CD14-positive monocyte (primary cell): ENCODE measurements around the gene PDE8A. TPM values are rescaled to one million over a fixed set of nuclear protein-coding genes. Genes with fewer than 3 reads are reported as not detected.

Experiments
- DNase-seq, 3 donors: peaks; one replicate each; pipeline ENCODE4 v3.0.0-alpha.2; 2011 to 2022
- H2AFZ ChIP-seq: 2 replicates; pipeline ENCODE4 v1.6.0; 2012; ENCODE audit warnings: mild to moderate bottlenecking, low read depth, low read length, inconsistent platforms; ENCODE audit not compliant: insufficient read depth, poor library complexity, severe bottlenecking
- H3K27ac ChIP-seq, 2 donors: 1 replicate in 1 of 2; 2 replicates in 1 of 2; pipeline ENCODE4 v1.5.1; 2012 to 2013; ENCODE audit warnings: low read length in 2 of 2, control low read depth in 1 of 2, inconsistent platforms in 1 of 2, low read depth in 1 of 2, mild to moderate bottlenecking in 1 of 2
- H3K27me3 ChIP-seq, 2 donors: one replicate each; pipeline versions ENCODE4 v1.6.0 to v1.6.1; 2011 to 2013; ENCODE audit warnings: low read length in 2 of 2; ENCODE audit not compliant: control insufficient read depth in 2 of 2, insufficient read depth in 2 of 2
- H3K36me3 ChIP-seq, 2 donors: replicated peaks in 1 of 2; 1 replicate in 1 of 2; 2 replicates in 1 of 2; pipeline versions ENCODE4 v1.5.1 to v1.6.1; 2012 to 2013; ENCODE audit warnings: low read length in 2 of 2, control low read depth in 1 of 2, inconsistent platforms in 1 of 2, mild to moderate bottlenecking in 1 of 2; ENCODE audit not compliant: insufficient read depth in 2 of 2, control insufficient read depth in 1 of 2
- H3K4me1 ChIP-seq, 2 donors: 1 replicate in 1 of 2; 2 replicates in 1 of 2; pipeline versions ENCODE4 v1.5.1 to v1.6.1; 2012 to 2013; ENCODE audit warnings: low read length in 2 of 2, control low read depth in 1 of 2, inconsistent platforms in 1 of 2, mild to moderate bottlenecking in 1 of 2, moderate library complexity in 1 of 2; ENCODE audit not compliant: insufficient read depth in 2 of 2, control insufficient read depth in 1 of 2
- H3K4me2 ChIP-seq: replicated peaks from 2 replicates; pipeline ENCODE3; 2012; ENCODE audit warnings: low read length, moderate library complexity, mild to moderate bottlenecking; ENCODE audit not compliant: poor library complexity, severe bottlenecking; ENCODE audit errors: extremely low read depth
- H3K4me3 ChIP-seq, 3 experiments: fragments of 200-600 bp in 1 of 3; sonication (generic) in 1 of 3; replicated peaks in 1 of 3; 1 replicate in 2 of 3; 2 replicates in 1 of 3; pipeline ENCODE4 v1.5.1; 2011 to 2013; ENCODE audit warnings: low read length in 3 of 3, mild to moderate bottlenecking in 3 of 3, control low read depth in 2 of 3, low read depth in 2 of 3, inconsistent platforms in 1 of 3, moderate library complexity in 1 of 3
- H3K79me2 ChIP-seq: 2 replicates; pipeline ENCODE4 v1.6.0; 2012; ENCODE audit warnings: mild to moderate bottlenecking, control low read depth, inconsistent platforms, low read length, moderate library complexity; ENCODE audit not compliant: insufficient read depth
- H3K9ac ChIP-seq: 2 replicates; pipeline ENCODE4 v1.6.0; 2017; ENCODE audit warnings: low read length, mild to moderate bottlenecking; ENCODE audit not compliant: insufficient read depth, poor library complexity, severe bottlenecking
- H3K9me3 ChIP-seq, 2 donors: replicated peaks in 1 of 2; 1 replicate in 1 of 2; 2 replicates in 1 of 2; pipeline versions ENCODE4 v1.5.1 to v1.6.1; 2012 to 2013; ENCODE audit warnings: low read length in 2 of 2, control low read depth in 1 of 2; ENCODE audit not compliant: control insufficient read depth in 1 of 2, insufficient read depth in 1 of 2
- H4K20me1 ChIP-seq: 2 replicates; pipeline ENCODE4 v1.6.0; 2012; ENCODE audit warnings: mild to moderate bottlenecking, low read length, control low read depth, moderate library complexity; ENCODE audit not compliant: insufficient read depth
- H3K27ac Mint-ChIP-seq, 7 donors: one replicate each; pipeline ENCODE4 v1.8.0; 2020; ENCODE audit warnings: mild to moderate bottlenecking in 7 of 7, mixed read lengths in 7 of 7, moderate library complexity in 6 of 7, inconsistent platforms in 2 of 7
- H3K27me3 Mint-ChIP-seq, 3 donors: one replicate each; pipeline ENCODE4 v1.8.0; 2021 to 2022; ENCODE audit warnings: low read depth in 3 of 3, mild to moderate bottlenecking in 3 of 3, mixed read lengths in 3 of 3, moderate library complexity in 3 of 3, inconsistent platforms in 1 of 3
- H3K36me3 Mint-ChIP-seq, 2 donors: one replicate each; pipeline ENCODE4 v1.8.0; 2020; ENCODE audit warnings: mixed read lengths in 2 of 2, inconsistent platforms in 1 of 2, mild to moderate bottlenecking in 1 of 2
- H3K4me1 Mint-ChIP-seq: one replicate; pipeline ENCODE4 v1.8.0; 2020; ENCODE audit warnings: mild to moderate bottlenecking, mixed read lengths
- H3K4me3 Mint-ChIP-seq, 2 donors: one replicate each; pipeline ENCODE4 v1.8.0; 2020; ENCODE audit warnings: mild to moderate bottlenecking in 2 of 2, mixed read lengths in 2 of 2, moderate library complexity in 1 of 2
- H3K9me3 Mint-ChIP-seq, 7 donors: one replicate each; pipeline ENCODE4 v1.8.0; 2020 to 2022; ENCODE audit warnings: mixed read lengths in 7 of 7, mild to moderate bottlenecking in 6 of 7, moderate library complexity in 6 of 7, inconsistent platforms in 2 of 7
- CTCF ChIP-seq: fragments of 200-600 bp; IDR thresholded peaks from one replicate; pipeline ENCODE4 v1.8.0; 2022; ENCODE audit warnings: antibody characterized with exemption, mild to moderate bottlenecking
- WGBS: methylation state at CpG from one replicate; pipeline ENCODE4 v1.1.5; 2013; ENCODE audit warnings: missing lambda C conversion rate; ENCODE audit not compliant: insufficient coverage; 5-methylcytosine and 5-hydroxymethylcytosine counted together
- intact Hi-C, 2 donors: fragments of 100-400 bp; cut with micrococcal nuclease; formaldehyde crosslinking; loops; one replicate each; pipeline versions ENCODE4 v1.15.0 to v1.15.1; 2023
- polyA plus RNA-seq, 3 donors: library from polyadenylated mRNA; depleted of rRNA in 1 of 3; unstranded in 2 of 3; stranded (reverse) in 1 of 3; fragments of 300-500 nt in 2 of 3; fragments of >200 nt in 1 of 3; fragmentation: Illumina TruSeq in 2 of 3; gene quantifications; 1 replicate in 2 of 3; 2 replicates in 1 of 3; pipeline ENCODE4 v1.2.3, GENCODE V29; 2012 to 2021

The PDE8A gene
- polyA plus RNA-seq, 3 donors, result 2.8 to 33.4 (median 4.9) TPM

- Histone ChIP-seq H3K27ac (no peak overlapping the region), H3K4me3 (no peak overlapping the region), H3K27me3 (no peaks in the 10 kb centered on the region), H3K36me3 (peaks cover 0 to 9% of the 10 kb centered on the region in 2 donors), H3K4me1 (no peaks in the 10 kb centered on the region), H4K20me1 (peaks cover 30% of the 10 kb centered on the region), H3K79me2 (peaks cover 30% of the 10 kb centered on the region), H3K4me2 (no peak overlapping the region), H2AFZ (no peak overlapping the region), H3K9ac (no peak overlapping the region), H3K9me3 (peaks cover 3 to 10% of the 10 kb centered on the region in 2 donors)
- no peak for TF ChIP-seq CTCF
- Mint-ChIP-seq H3K36me3 (peaks cover 4 to 10% of the 10 kb centered on the region in 2 donors), H3K27ac (no peak overlapping the region), H3K4me3 (no peak overlapping the region), H3K27me3 (no peaks in the 10 kb centered on the region), H3K4me1 (peaks cover 6% of the 10 kb centered on the region), H3K9me3 (peaks cover 9 to 25% (median 17%) of the 10 kb centered on the region in 7 donors)
- intact Hi-C loops, result no loop called here
- no peak for DNase-seq
- WGBS, result 83% methylated on average over 1 of the region's 2 CpGs
Measured at GRCh38 chr15:85062560-85062959, 80.9 kb downstream of the PDE8A start.

DNA sequence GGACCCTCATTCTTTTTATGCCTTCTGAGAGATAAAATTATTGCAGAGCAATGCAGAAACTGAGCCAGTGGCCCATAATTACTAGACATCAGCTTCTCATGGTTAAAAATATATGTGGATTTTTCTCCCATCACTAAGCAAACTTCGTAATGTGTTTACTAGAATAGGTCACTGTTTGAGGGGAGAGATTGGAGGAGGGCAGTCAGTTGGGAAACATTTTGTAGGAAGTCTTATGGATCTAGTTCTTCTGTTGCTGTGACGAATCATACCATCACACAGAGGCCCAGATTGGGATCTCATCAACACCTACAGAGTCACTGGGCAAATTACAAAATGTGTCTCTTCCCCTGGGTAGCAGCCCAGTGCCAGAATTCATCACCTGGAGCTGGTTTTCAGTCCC, 81.4 kb downstream of the PDE8A start:
- H4K20me1 ChIP-seq, result peaks cover 30% of the 10 kb centered on the region
- Mint-ChIP-seq H3K27me3 (no peaks in the 10 kb centered on the region), H3K36me3 (peaks cover 8 to 16% of the 10 kb centered on the region in 2 donors), H3K27ac (no peak overlapping the region), H3K4me1 (peaks cover 6% of the 10 kb centered on the region), H3K9me3 (peaks cover 6 to 25% (median 16%) of the 10 kb centered on the region in 7 donors), H3K4me3 (no peak overlapping the region)
- H3K4me3 ChIP-seq, result no peak overlapping the region
- intact Hi-C loops, result no loop called here
- H3K27me3 ChIP-seq, result no peaks in the 10 kb centered on the region
- no peak overlapping the region for H3K9ac ChIP-seq
- H2AFZ ChIP-seq, result no peak overlapping the region
- no peak for DNase-seq
- no peaks in the 10 kb centered on the region for H3K4me1 ChIP-seq
- H3K79me2 ChIP-seq, result peaks cover 27% of the 10 kb centered on the region
- TF ChIP-seq CTCF, result no peak
- H3K36me3 ChIP-seq, result peaks cover 3 to 15% of the 10 kb centered on the region in 2 donors
- H3K9me3 ChIP-seq, result peaks cover 3 to 8% of the 10 kb centered on the region in 2 donors
- H3K4me2 ChIP-seq, result no peak overlapping the region
- 100% methylated on average over 1 of the region's 2 CpGs for WGBS
- no peak overlapping the region for H3K27ac ChIP-seq
